Measurements from ENCODE around the gene ZFP14. TPM values are rescaled to one million over a fixed set of nuclear protein-coding genes. Genes with fewer than 3 reads are reported as not detected.

Gene ZFP14
- 11.9 TPM for total RNA-seq

GRCh38 chr19:36378625-36379509 lies at the start of gene ZFP14:
Gene ZFP14 (minus strand): TSS chr19:36379201. CDS start chr19:36367892, 11,309 bp downstream.
- DNase-seq (ENCODE audit: low spot score), result peak; percentile 94

GRCh38 chr19:36423925-36424324 lies 44.9 kb upstream of the ZFP14 start:
- DNase-seq (ENCODE audit: low spot score), result no peak

GRCh38 chr19:36421749-36422481 lies 42.9 kb upstream of the ZFP14 start:
- DNase-seq (ENCODE audit: low spot score), result no peak

GRCh38 chr19:36420961-36421748 lies 42.2 kb upstream of the ZFP14 start:
- no peak for DNase-seq (ENCODE audit: low spot score)

- peak; percentile 76 for DNase-seq (ENCODE audit: low spot score)
These were observed 39.4 kb upstream of the ZFP14 start, which contains the start of gene ZFP82 for GRCh38 chr19:36418287-36419001. Gene ZFP82 (minus strand): TSS chr19:36418644. CDS start chr19:36409789, 8,855 bp downstream.

GRCh38 chr19:36417752-36418286 lies 38.8 kb upstream of the ZFP14 start:
- no peak for DNase-seq (ENCODE audit: low spot score)

- no peak for DNase-seq (ENCODE audit: low spot score)
These were observed 30.8 kb upstream of the ZFP14 start for GRCh38 chr19:36409841-36410240.

GRCh38 chr19:36408101-36408500 lies 29.1 kb upstream of the ZFP14 start:
- DNase-seq (ENCODE audit: low spot score), result no peak

GRCh38 chr19:36404498-36404897 lies 25.5 kb upstream of the ZFP14 start:
- no peak for DNase-seq (ENCODE audit: low spot score)

- no peak for DNase-seq (ENCODE audit: low spot score)
These were observed 22.5 kb upstream of the ZFP14 start for GRCh38 chr19:36401475-36401874.

GRCh38 chr19:36398571-36398970 lies 19.6 kb upstream of the ZFP14 start:
- DNase-seq (ENCODE audit: low spot score), result no peak

GRCh38 chr19:36392916-36393673 lies 14.1 kb upstream of the ZFP14 start:
- DNase-seq (ENCODE audit: low spot score), result no peak

GRCh38 chr19:36379510-36379819 lies 464 bp upstream of the ZFP14 start:
- DNase-seq (ENCODE audit: low spot score), result no peak

GRCh38 chr19:36377541-36378178 lies 1.3 kb downstream of the ZFP14 start:
- no peak for DNase-seq (ENCODE audit: low spot score)

GRCh38 chr19:36373638-36374156 lies 5.3 kb downstream of the ZFP14 start:
- no peak for DNase-seq (ENCODE audit: low spot score)

- no peak for DNase-seq (ENCODE audit: low spot score)
These were observed 7.1 kb downstream of the ZFP14 start for GRCh38 chr19:36371886-36372285.

- no peak for DNase-seq (ENCODE audit: low spot score)
These were observed 15.2 kb downstream of the ZFP14 start for GRCh38 chr19:36363845-36364244.

GRCh38 chr19:36340786-36341372 lies 38.1 kb downstream of the ZFP14 start:
- no peak for DNase-seq (ENCODE audit: low spot score)
